ENCODE results near the gene CCRL2. TPM values are rescaled to one million over a fixed set of nuclear protein-coding genes. Genes with fewer than 3 reads are reported as not detected.

Gene CCRL2
- total RNA-seq, 1 donor from 2014 or later: 1.9 TPM

DNA sequence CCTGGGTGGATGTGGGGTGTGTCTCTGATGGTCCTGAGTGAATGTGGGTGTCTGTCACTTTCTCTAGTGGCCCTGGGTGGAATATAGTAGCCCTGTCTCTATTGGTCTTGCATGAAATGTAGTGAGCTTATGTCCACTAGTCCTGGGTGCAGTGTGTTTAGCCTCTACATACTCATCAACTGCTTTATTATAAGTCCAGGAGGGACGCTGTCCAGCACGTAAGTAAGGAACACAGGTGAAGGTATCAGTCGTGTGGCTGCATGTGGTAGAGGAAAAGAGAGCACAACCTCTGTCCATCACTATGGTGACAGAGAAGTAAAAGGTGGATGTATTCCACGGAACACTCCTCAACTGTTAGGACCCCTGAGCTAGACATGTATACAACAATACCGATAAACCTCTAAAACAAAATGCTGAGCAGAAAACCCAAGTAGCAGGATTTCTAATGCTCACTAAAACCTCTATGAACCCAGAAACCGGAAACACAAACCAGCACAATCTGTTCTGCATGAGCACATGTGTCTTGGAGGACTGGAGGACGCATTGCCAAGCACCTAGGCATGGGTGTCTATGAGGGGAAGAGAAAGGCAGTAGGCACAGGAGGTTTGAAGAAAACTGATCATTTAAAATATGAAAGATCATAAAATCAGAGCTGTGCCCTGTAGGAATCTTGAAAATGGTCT, 46.6 kb downstream of the CCRL2 start:
- Mint-ChIP-seq H3K36me3 (ENCODE audit: low read depth) (no peaks in the 10 kb centered on the region), H3K27ac (no peak overlapping the region), H3K4me3 (no peak overlapping the region), H3K9me3 (no peaks in the 10 kb centered on the region), H3K4me1 (peaks cover 3% of the 10 kb centered on the region), H3K27me3 (peaks cover 10% of the 10 kb centered on the region)
- intact Hi-C loops (cut with micrococcal nuclease): no loop called here
- TF ChIP-seq, protein P1, sequence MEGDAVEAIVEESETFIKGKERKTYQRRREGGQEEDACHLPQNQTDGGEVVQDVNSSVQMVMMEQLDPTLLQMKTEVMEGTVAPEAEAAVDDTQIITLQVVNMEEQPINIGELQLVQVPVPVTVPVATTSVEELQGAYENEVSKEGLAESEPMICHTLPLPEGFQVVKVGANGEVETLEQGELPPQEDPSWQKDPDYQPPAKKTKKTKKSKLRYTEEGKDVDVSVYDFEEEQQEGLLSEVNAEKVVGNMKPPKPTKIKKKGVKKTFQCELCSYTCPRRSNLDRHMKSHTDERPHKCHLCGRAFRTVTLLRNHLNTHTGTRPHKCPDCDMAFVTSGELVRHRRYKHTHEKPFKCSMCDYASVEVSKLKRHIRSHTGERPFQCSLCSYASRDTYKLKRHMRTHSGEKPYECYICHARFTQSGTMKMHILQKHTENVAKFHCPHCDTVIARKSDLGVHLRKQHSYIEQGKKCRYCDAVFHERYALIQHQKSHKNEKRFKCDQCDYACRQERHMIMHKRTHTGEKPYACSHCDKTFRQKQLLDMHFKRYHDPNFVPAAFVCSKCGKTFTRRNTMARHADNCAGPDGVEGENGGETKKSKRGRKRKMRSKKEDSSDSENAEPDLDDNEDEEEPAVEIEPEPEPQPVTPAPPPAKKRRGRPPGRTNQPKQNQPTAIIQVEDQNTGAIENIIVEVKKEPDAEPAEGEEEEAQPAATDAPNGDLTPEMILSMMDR (IDR thresholded peaks at IDR 0.05): no peak
- no peak for DNase-seq
- no peak for ATAC-seq (ENCODE audit: low read depth)
- POLR2A ChIA-PET: no interaction called here
- CTCF ChIA-PET: no interaction called here

DNA sequence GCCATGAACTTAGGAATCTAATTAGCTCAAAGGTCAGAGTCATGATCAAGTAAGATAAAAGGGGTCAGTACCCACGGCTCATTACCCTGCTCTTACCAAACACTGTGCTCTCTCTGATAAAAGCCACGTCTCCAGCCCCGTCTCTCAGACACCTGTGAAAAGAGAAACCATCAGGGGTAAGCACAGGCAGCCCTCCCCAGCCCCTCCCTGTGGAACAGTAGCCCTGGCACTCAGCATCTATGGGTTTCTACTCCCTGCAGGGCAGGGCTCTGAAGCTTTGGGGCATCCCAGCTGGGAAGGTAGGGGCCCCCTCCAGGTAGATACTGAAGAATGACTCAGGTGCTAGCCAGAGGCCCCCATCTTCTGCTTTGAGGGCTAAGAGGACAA, 47.1 kb downstream of the CCRL2 start:
- H3K36me3 Mint-ChIP-seq (ENCODE audit: low read depth): no peaks in the 10 kb centered on the region
- ATAC-seq (ENCODE audit: low read depth) (no peak), DNase-seq (no peak)
- peaks cover 3% of the 10 kb centered on the region for H3K4me1 Mint-ChIP-seq
- intact Hi-C loops (cut with micrococcal nuclease): no loop called here
- H3K27me3 Mint-ChIP-seq: peaks cover 8% of the 10 kb centered on the region
- TF ChIP-seq, protein P1 (IDR thresholded peaks at IDR 0.05): no peak
- ChIA-PET POLR2A (no interaction called here), CTCF (no interaction called here)
- no peak overlapping the region for H3K27ac Mint-ChIP-seq
- no peak overlapping the region for H3K4me3 Mint-ChIP-seq
- H3K9me3 Mint-ChIP-seq: no peaks in the 10 kb centered on the region

DNA sequence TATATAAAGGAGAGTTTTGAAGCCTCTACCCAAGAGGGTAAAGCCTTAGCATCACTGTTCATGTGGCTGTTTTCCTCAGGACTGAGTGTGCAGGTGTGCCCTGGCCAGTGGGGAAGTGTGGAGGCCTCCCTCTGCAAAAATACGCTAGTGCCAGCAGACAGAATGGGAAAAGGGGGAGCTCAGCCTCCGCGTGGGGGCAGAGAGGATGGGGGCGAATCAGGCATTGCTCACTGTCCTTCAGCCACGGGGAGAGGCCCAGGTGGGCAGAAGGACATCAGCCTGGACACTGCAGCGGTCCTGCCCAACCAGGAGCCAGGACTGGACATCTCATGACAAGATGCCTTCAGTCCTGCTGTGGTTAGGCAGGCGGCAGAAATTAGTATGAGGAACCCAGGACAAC, 47.5 kb downstream of the CCRL2 start:
- DNase-seq: no peak
- Mint-ChIP-seq H3K4me3 (no peak overlapping the region), H3K36me3 (ENCODE audit: low read depth) (no peaks in the 10 kb centered on the region), H3K27me3 (peaks cover 11% of the 10 kb centered on the region), H3K9me3 (no peaks in the 10 kb centered on the region), H3K4me1 (peaks cover 3% of the 10 kb centered on the region), H3K27ac (no peak overlapping the region)
- CTCF ChIA-PET: no interaction called here
- ATAC-seq (ENCODE audit: low read depth): no peak
- TF ChIP-seq, protein P1 (IDR thresholded peaks at IDR 0.05): no peak
- POLR2A ChIA-PET: no interaction called here
- intact Hi-C loops (cut with micrococcal nuclease): no loop called here

DNA sequence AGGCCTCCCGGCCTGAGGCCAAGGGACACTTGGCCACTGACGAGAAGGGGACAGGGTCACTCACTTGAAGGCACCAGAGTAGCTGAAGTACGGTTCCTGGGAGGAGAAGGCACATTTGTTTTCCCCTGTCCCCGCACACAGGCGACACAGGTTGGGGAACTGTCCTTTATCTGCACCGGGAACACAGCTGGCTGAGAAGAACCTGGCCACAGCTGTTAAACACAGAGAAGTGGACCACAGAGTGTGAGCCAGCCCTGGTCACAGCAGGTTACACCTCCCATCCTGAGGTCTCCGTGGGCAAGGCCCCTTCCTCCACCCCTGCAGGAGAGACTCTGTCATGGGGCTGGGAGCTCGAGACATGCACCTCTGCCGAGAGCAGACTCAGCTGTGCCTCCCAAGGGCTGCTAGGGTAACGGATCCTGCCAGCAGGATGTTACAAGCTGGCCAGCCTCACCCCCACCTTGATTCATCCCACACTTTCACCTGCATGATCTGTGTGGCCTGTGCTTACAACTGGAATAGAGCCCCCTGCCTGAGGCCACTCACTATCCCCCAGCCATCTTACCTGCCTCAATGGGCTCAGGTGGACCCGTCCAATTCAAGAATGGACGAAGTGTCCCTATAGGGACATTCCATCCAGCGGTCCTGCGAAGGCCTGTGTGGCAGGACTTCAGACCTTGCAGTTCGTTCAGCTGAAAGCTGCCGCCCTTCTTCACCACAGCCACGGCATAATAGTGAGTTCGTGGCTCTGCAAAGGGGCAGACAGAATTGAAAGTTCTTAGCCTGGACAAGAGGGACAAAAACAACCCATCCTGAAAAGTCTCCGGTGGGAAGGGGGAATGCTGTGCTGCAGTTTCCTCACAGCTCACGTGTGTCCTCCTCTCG, 48.4 kb downstream of the CCRL2 start:
- ATAC-seq (ENCODE audit: low read depth) (no peak), DNase-seq (no peak)
- ChIA-PET POLR2A (no interaction called here), CTCF (no interaction called here)
- Mint-ChIP-seq H3K4me1 (peaks cover 3% of the 10 kb centered on the region), H3K27me3 (peaks cover 17% of the 10 kb centered on the region), H3K4me3 (no peak overlapping the region), H3K27ac (no peak overlapping the region), H3K36me3 (ENCODE audit: low read depth) (no peaks in the 10 kb centered on the region), H3K9me3 (peaks cover 1% of the 10 kb centered on the region)
- intact Hi-C loops (cut with micrococcal nuclease): no loop called here
- TF ChIP-seq, protein P1 (IDR thresholded peaks at IDR 0.05): no peak

DNA sequence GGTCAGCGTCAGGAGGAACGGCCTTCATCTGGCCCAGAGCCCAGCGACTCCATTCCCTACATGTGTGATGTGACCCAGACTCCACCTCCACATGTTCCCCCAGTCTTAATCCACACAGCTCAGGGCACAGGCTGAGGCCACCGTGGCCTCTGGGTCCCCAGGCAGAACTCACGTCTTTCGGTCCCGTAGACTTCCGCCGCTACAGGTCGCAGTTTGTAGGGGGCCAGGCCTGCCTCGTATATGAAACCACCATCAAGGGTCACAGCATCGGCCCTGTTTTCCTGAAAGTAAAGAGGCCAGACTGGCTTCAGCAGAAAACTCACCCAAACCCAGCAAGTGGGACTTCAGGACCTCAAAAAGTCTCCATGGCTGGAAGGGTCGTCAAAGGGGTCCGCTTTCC, 49.1 kb downstream of the CCRL2 start:
- intact Hi-C loops (cut with micrococcal nuclease): no loop called here
- Mint-ChIP-seq H3K4me3 (no peak overlapping the region), H3K27me3 (peaks cover 18% of the 10 kb centered on the region), H3K36me3 (ENCODE audit: low read depth) (no peaks in the 10 kb centered on the region), H3K27ac (no peak overlapping the region), H3K4me1 (peaks cover 3% of the 10 kb centered on the region), H3K9me3 (peaks cover 6% of the 10 kb centered on the region)
- TF ChIP-seq, protein P1 (IDR thresholded peaks at IDR 0.05): no peak
- CTCF ChIA-PET: no interaction called here
- DNase-seq (no peak), ATAC-seq (ENCODE audit: low read depth) (no peak)
- POLR2A ChIA-PET: no interaction called here
